Osteocyte (in vitro differentiated cells): ENCODE data around the gene PCCA. TPM values are rescaled to one million over a fixed set of nuclear protein-coding genes. Genes with fewer than 3 reads are reported as not detected.

Experiments used
- DNase-seq: peaks from one replicate; pipeline ENCODE4 v3.0.0; 2021; ENCODE audit warnings: mixed read lengths; ENCODE audit not compliant: unreplicated experiment; ENCODE audit errors: extremely low spot score
- H3K27ac Mint-ChIP-seq: one replicate; pipeline ENCODE4 v1.8.0; 2021; ENCODE audit warnings: mild to moderate bottlenecking, mixed read lengths; ENCODE audit not compliant: unreplicated experiment
- H3K27me3 Mint-ChIP-seq: one replicate; pipeline ENCODE4 v1.8.0; 2021; ENCODE audit warnings: mixed read lengths; ENCODE audit not compliant: unreplicated experiment
- H3K36me3 Mint-ChIP-seq: one replicate; pipeline ENCODE4 v1.8.0; 2021; ENCODE audit warnings: mixed read lengths; ENCODE audit not compliant: unreplicated experiment
- H3K4me1 Mint-ChIP-seq: one replicate; pipeline ENCODE4 v1.8.0; 2021; ENCODE audit warnings: mixed read lengths; ENCODE audit not compliant: unreplicated experiment
- H3K4me3 Mint-ChIP-seq: one replicate; pipeline ENCODE4 v1.8.0; 2021; ENCODE audit warnings: mild to moderate bottlenecking, moderate library complexity, mixed read lengths; ENCODE audit not compliant: unreplicated experiment
- H3K9me3 Mint-ChIP-seq: one replicate; pipeline ENCODE4 v1.8.0; 2021; ENCODE audit warnings: mixed read lengths; ENCODE audit not compliant: unreplicated experiment
- total RNA-seq: library from RNA; stranded (reverse); gene quantifications from 2 replicates; pipeline ENCODE4 v1.2.1, GENCODE V29; 2021
- TF ChIP-seq, protein P1 (sequence below): fragments of 200-600 bp; sonication (generic); IDR thresholded peaks from 2 replicates; pipeline ENCODE4 v1.5.0; 2021; ENCODE audit warnings: antibody characterized with exemption, mild to moderate bottlenecking, moderate library complexity

PCCA gene
- total RNA-seq, 1 donor from 2014 or later, result 33.7 TPM

DNA sequence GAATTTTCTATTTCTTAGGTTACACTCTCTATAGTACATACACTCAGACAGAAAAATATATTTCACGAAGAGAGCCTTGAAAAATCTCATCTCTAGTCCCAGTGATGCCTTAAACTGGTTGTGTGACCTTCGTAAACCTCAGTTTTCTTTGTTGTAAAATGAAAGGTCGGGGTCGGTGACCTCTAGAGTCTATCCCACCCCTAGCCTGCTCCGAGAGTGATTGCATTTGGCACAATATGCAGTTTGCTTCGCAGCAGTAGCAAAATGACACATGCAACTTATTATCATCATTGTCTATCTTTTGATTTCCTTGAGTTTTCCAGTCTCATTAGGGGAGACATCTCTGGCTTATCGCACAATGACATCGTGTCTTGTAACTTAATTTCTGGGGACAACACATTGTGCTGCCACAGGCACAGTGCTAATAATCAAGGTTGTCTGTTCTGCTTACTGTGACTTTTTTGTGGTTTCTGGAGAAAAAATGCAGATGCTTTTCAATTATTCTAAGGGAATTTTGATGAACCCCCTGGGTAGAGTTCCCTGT, 384.7 kb downstream of the PCCA start:
- Mint-ChIP-seq H3K27me3 (no peaks in the 10 kb centered on the region), H3K36me3 (peaks cover 5% of the 10 kb centered on the region), H3K4me3 (no peak overlapping the region), H3K9me3 (no peaks in the 10 kb centered on the region), H3K27ac (no peak overlapping the region), H3K4me1 (peaks cover 2% of the 10 kb centered on the region)
- TF ChIP-seq, protein P1, sequence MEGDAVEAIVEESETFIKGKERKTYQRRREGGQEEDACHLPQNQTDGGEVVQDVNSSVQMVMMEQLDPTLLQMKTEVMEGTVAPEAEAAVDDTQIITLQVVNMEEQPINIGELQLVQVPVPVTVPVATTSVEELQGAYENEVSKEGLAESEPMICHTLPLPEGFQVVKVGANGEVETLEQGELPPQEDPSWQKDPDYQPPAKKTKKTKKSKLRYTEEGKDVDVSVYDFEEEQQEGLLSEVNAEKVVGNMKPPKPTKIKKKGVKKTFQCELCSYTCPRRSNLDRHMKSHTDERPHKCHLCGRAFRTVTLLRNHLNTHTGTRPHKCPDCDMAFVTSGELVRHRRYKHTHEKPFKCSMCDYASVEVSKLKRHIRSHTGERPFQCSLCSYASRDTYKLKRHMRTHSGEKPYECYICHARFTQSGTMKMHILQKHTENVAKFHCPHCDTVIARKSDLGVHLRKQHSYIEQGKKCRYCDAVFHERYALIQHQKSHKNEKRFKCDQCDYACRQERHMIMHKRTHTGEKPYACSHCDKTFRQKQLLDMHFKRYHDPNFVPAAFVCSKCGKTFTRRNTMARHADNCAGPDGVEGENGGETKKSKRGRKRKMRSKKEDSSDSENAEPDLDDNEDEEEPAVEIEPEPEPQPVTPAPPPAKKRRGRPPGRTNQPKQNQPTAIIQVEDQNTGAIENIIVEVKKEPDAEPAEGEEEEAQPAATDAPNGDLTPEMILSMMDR, result no peak
- DNase-seq, result no peak

DNA sequence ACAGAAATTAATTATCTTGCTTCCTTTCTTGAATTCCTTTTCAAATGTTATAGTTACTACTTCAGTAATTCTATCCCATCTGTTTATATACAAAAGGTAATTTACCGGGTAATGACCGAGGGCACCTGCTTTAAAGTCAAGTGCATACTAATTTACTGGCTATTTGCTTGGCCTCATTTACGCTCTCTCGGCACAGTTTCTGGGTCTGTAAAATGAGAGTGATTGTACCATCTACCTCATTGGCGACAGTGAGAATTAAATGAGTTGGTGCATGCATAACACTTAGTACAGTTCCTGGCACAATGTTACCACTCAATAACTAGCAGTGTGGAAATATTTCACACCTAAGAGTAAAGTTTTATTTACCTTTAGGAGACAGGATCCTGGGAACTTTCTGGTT, 388.1 kb downstream of the PCCA start:
- no peak for DNase-seq
- H3K9me3 Mint-ChIP-seq, result no peaks in the 10 kb centered on the region
- no peaks in the 10 kb centered on the region for H3K27me3 Mint-ChIP-seq
- H3K4me1 Mint-ChIP-seq, result peaks cover 2% of the 10 kb centered on the region
- H3K4me3 Mint-ChIP-seq, result no peak overlapping the region
- no peak overlapping the region for H3K27ac Mint-ChIP-seq
- TF ChIP-seq, protein P1, result no peak
- no peaks in the 10 kb centered on the region for H3K36me3 Mint-ChIP-seq

DNA sequence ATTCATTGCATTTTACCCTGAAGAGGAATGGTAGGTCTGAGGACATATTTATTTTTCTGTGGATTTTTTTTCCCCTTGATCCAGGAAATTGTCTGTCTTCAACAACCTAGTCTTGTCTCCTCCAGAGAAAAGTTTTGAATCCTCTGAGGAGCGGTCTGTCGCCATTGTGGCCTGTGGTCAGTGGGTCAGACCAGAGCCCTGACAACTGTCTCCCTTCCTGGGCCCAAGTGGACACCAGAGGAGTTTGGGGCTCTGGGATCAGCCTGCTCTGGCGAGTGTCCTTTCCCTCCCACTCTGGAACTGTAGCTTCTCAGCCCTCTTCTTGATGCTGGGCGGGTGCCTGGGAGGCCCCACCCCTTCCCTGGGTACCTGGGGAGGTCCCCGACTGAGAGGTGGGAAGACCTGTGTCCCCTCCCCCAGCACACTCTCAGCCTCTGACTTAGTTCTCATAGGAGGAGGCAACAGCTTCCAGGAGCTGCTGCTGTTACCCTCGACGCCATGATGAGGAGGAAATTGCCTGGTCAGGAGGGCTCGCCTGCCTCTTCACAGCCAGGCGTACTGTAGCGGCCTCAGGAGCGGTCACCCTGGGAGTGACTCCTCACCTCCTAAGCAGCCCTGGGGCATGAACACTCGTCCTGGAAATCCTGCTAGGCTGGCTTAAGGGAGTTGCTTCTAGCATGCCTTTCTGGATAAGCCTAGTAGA, 389.4 kb downstream of the PCCA start:
- Mint-ChIP-seq H3K27ac (no peak overlapping the region), H3K4me3 (no peak overlapping the region), H3K4me1 (peaks cover 3% of the 10 kb centered on the region), H3K9me3 (no peaks in the 10 kb centered on the region), H3K36me3 (peaks cover under 1% of the 10 kb centered on the region), H3K27me3 (no peaks in the 10 kb centered on the region)
- TF ChIP-seq, protein P1, result no peak
- no peak for DNase-seq

DNA sequence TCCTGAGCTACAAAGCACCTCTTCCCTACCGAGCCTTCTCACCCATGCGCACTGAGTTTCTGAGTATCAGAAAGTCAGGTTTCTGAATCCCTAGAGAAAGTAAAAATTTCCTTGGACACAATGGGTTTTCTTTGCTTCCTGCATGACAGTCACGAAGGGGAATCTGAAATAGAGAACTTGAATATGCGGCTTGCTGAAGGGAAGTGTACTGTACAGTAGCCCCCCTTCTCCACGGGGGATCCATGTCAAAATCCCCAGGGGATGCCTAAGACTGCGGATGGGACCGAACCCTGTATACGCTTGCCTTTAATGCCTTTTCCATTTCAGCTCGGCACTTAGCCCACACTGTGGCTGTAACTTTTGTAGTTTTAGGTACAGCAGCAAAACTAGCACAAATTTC, 391.8 kb downstream of the PCCA start:
- no peak overlapping the region for H3K4me3 Mint-ChIP-seq
- H3K27me3 Mint-ChIP-seq, result no peaks in the 10 kb centered on the region
- TF ChIP-seq, protein P1, result no peak
- no peak for DNase-seq
- peaks cover 12% of the 10 kb centered on the region for H3K4me1 Mint-ChIP-seq
- H3K36me3 Mint-ChIP-seq, result peaks cover 1% of the 10 kb centered on the region
- H3K27ac Mint-ChIP-seq, result no peak overlapping the region
- H3K9me3 Mint-ChIP-seq, result no peaks in the 10 kb centered on the region

DNA sequence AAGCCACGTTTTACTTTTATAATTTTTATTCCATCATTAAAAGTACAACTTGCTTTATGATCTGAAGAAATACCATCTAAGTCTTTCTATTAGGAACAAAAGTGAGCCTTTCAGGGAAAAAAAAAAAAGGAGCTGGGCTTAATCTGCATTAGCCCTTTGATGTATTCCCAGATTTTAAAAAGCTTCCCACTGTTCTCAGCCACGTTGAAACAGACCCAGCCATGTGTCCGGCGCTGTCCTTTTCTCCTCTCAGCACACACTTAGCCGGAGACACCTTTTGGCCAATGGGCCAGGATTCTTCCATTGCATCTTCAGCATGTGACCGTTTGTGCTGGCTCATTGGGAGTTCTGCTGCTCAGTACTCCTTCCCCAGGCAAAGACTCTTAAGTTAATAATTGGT, 394.2 kb downstream of the PCCA start:
- H3K4me3 Mint-ChIP-seq, result no peak overlapping the region
- DNase-seq, result no peak
- H3K36me3 Mint-ChIP-seq, result peaks cover 1% of the 10 kb centered on the region
- peaks cover 12% of the 10 kb centered on the region for H3K4me1 Mint-ChIP-seq
- H3K27me3 Mint-ChIP-seq, result no peaks in the 10 kb centered on the region
- no peaks in the 10 kb centered on the region for H3K9me3 Mint-ChIP-seq
- TF ChIP-seq, protein P1, result no peak
- H3K27ac Mint-ChIP-seq, result no peak overlapping the region
